MCF 10A (cell line): ENCODE results near the gene ADCK1. TPM values are rescaled to one million over a fixed set of nuclear protein-coding genes. Genes with fewer than 3 reads are reported as not detected.
"Not testable (repeated sequence)": the region's sequence is repeated elsewhere in the genome, so short reads cannot be mapped to it uniquely, and the experiment has no call there.

Source experiments
- BruUV-seq: library from RNA; stranded (reverse); fragments of 400-500 nt; replicated peaks from 2 replicates; lab custom pipeline; 2021; lab: Mats Ljungman, UMichigan
- CTCF ChIA-PET: fragments of 300-600 bp; sonication (Branson Sonifier 250); formaldehyde crosslinking; extraction: SDS; loops from one replicate; lab custom pipeline; 2021; ENCODE audit warnings: antibody characterized with exemption, inconsistent platforms; lab: Yijun Ruan, JAX
- POLR2A ChIA-PET: fragments of 300-600, 350-650 bp; sonication (Branson Sonifier 250); formaldehyde crosslinking; extraction: SDS; loops from one replicate; lab custom pipeline; 2020; ENCODE audit warnings: antibody characterized with exemption, inconsistent platforms; lab: Yijun Ruan, JAX
- DNase-seq: peaks from one replicate; pipeline ENCODE4 v3.0.0-alpha.2; 2018; ENCODE audit not compliant: unreplicated experiment
- H3K27ac Mint-ChIP-seq: one replicate; pipeline ENCODE4 v1.8.0; 2022; ENCODE audit warnings: mild to moderate bottlenecking, low read depth, mixed read lengths; ENCODE audit not compliant: unreplicated experiment
- H3K27me3 Mint-ChIP-seq: one replicate; pipeline ENCODE4 v1.8.0; 2022; ENCODE audit warnings: mixed read lengths; ENCODE audit not compliant: insufficient read depth, unreplicated experiment
- H3K36me3 Mint-ChIP-seq: one replicate; pipeline ENCODE4 v1.8.0; 2022; ENCODE audit warnings: mild to moderate bottlenecking, moderate library complexity, mixed read lengths; ENCODE audit not compliant: insufficient read depth, unreplicated experiment
- H3K4me1 Mint-ChIP-seq: one replicate; pipeline ENCODE4 v1.8.0; 2022; ENCODE audit warnings: mixed read lengths; ENCODE audit not compliant: insufficient read depth, unreplicated experiment
- H3K4me3 Mint-ChIP-seq: one replicate; pipeline ENCODE4 v1.8.0; 2022; ENCODE audit warnings: mild to moderate bottlenecking, moderate library complexity, mixed read lengths; ENCODE audit not compliant: unreplicated experiment
- H3K9me3 Mint-ChIP-seq: one replicate; pipeline ENCODE4 v1.8.0; 2022; ENCODE audit warnings: mixed read lengths; ENCODE audit not compliant: unreplicated experiment
- CTCF ChIP-seq: fragments of 200-600 bp; IDR thresholded peaks from one replicate; pipeline ENCODE4 v1.8.0; 2022; ENCODE audit warnings: antibody characterized with exemption, mild to moderate bottlenecking; ENCODE audit not compliant: unreplicated experiment
- intact Hi-C: fragments of 100-400 bp; cut with micrococcal nuclease; formaldehyde crosslinking; loops from 2 replicates; pipeline ENCODE4 v1.14.1; 2022
- total RNA-seq: library from RNA; stranded (reverse); gene quantifications from 2 replicates; pipeline ENCODE4 v1.2.3, GENCODE V29; 2022

Gene ADCK1
- total RNA-seq, 1 experiment from 2014 or later = 7.0 TPM

GRCh38 chr14:77955816-77956484 lies 156.0 kb downstream of the ADCK1 start:
- Mint-ChIP-seq H3K4me1 (no peaks in the 10 kb centered on the region), H3K27ac (no peak overlapping the region), H3K4me3 (no peak overlapping the region), H3K27me3 (peaks cover 24% of the 10 kb centered on the region), H3K36me3 (no peaks in the 10 kb centered on the region), H3K9me3 (no peaks in the 10 kb centered on the region)
- no TSS peak for BruUV-seq
- no peak for DNase-seq
- no peak for TF ChIP-seq CTCF
- intact Hi-C loops = no loop called here
- ChIA-PET CTCF (no interaction called here), POLR2A (no interaction called here)

GRCh38 chr14:77959686-77960085 lies 159.8 kb downstream of the ADCK1 start:
- H3K27me3 Mint-ChIP-seq = peaks cover 24% of the 10 kb centered on the region
- intact Hi-C loops, H3K36me3 Mint-ChIP-seq, DNase-seq, H3K4me3 Mint-ChIP-seq, H3K4me1 Mint-ChIP-seq, POLR2A ChIA-PET, BruUV-seq, H3K27ac Mint-ChIP-seq, H3K9me3 Mint-ChIP-seq: not testable (repeated sequence)
- CTCF ChIA-PET = interaction anchor here (0.6 kb wide), 1 partner anchor 98 kb away, joined by 3 read pairs; no protein-coding TSS in a partner anchor

GRCh38 chr14:77961847-77962580 lies 162.1 kb downstream of the ADCK1 start:
- H3K4me3 Mint-ChIP-seq = no peak overlapping the region
- H3K27me3 Mint-ChIP-seq = peaks cover 13% of the 10 kb centered on the region
- ChIA-PET POLR2A (no interaction called here), CTCF (interaction anchor here (0.6 kb wide), 1 partner anchor 200 kb away, joined by 3 read pairs; no protein-coding TSS in a partner anchor)
- no peaks in the 10 kb centered on the region for H3K9me3 Mint-ChIP-seq
- H3K36me3 Mint-ChIP-seq = no peaks in the 10 kb centered on the region
- TF ChIP-seq CTCF = no peak
- no peaks in the 10 kb centered on the region for H3K4me1 Mint-ChIP-seq
- no TSS peak for BruUV-seq
- no peak overlapping the region for H3K27ac Mint-ChIP-seq
- no peak for DNase-seq
- intact Hi-C loops = no loop called here

GRCh38 chr14:77962731-77963520 lies 163.0 kb downstream of the ADCK1 start:
- no peak overlapping the region for H3K4me3 Mint-ChIP-seq
- intact Hi-C loops = no loop called here
- BruUV-seq = no TSS peak
- H3K9me3 Mint-ChIP-seq = no peaks in the 10 kb centered on the region
- no peak for TF ChIP-seq CTCF
- no peak overlapping the region for H3K27ac Mint-ChIP-seq
- peaks cover 4% of the 10 kb centered on the region for H3K27me3 Mint-ChIP-seq
- H3K36me3 Mint-ChIP-seq = no peaks in the 10 kb centered on the region
- ChIA-PET POLR2A (no interaction called here), CTCF (interaction anchor here (0.6 to 0.7 kb wide), 2 partner anchors 200 to 309 kb away, joined by 3 read pairs; no protein-coding TSS in a partner anchor)
- no peaks in the 10 kb centered on the region for H3K4me1 Mint-ChIP-seq
- no peak for DNase-seq
